MM.1S (cell line): ENCODE measurements around the gene PLXNA4.

Experiments
- DNase-seq: peaks from one replicate; pipeline ENCODE4 v3.0.0-alpha.2; 2015
- H2AFZ ChIP-seq: fragments of 300-600 bp; sonication (generic); 2 replicates; pipeline ENCODE4 v1.6.0; 2016; ENCODE audit warnings: antibody characterized with exemption, low read length
- H3F3A ChIP-seq: fragments of 300-600 bp; sonication (generic); 2 replicates; pipeline ENCODE4 v1.6.1; 2016; ENCODE audit warnings: mild to moderate bottlenecking, antibody characterized with exemption, low read length, moderate library complexity, mixed read lengths; ENCODE audit not compliant: insufficient read depth
- H3K27ac ChIP-seq: fragments of 300-600 bp; sonication (generic); 2 replicates; pipeline ENCODE4 v1.5.1; 2016; ENCODE audit warnings: mild to moderate bottlenecking, low read length
- H3K27me3 ChIP-seq: fragments of 300-600 bp; sonication (generic); replicated peaks from 2 replicates; pipeline ENCODE4 v1.6.0; 2016; ENCODE audit warnings: low read length; ENCODE audit not compliant: insufficient read depth
- H3K36me3 ChIP-seq: fragments of 300-600 bp; sonication (generic); replicated peaks from 2 replicates; pipeline ENCODE4 v1.6.1; 2016; ENCODE audit warnings: mild to moderate bottlenecking, low read length, mixed read lengths; ENCODE audit not compliant: insufficient read depth
- H3K4me1 ChIP-seq: fragments of 300-600 bp; sonication (generic); 2 replicates; pipeline ENCODE4 v1.6.1; 2016; ENCODE audit warnings: low read length, mixed read lengths
- H3K4me2 ChIP-seq: fragments of 300-600 bp; sonication (generic); 2 replicates; pipeline ENCODE4 v1.6.0; 2016; ENCODE audit warnings: low read depth, low read length
- H3K4me3 ChIP-seq: fragments of 300-600 bp; sonication (generic); 2 replicates; pipeline ENCODE4 v1.5.1; 2016; ENCODE audit warnings: low read length, mixed read lengths
- H3K79me2 ChIP-seq: fragments of 300-600 bp; sonication (generic); 2 replicates; pipeline ENCODE4 v1.6.1; 2016; ENCODE audit warnings: mixed run types, low read length, mixed read lengths
- H3K9ac ChIP-seq: fragments of 300-600 bp; sonication (generic); 2 replicates; pipeline ENCODE4 v1.6.1; 2016; ENCODE audit warnings: low read length, mixed read lengths
- H3K9me2 ChIP-seq: fragments of 300-600 bp; sonication (generic); replicated peaks from 2 replicates; pipeline ENCODE4 v1.6.1; 2016; ENCODE audit warnings: mild to moderate bottlenecking, low read length, mixed read lengths; ENCODE audit not compliant: insufficient read depth
- H3K9me3 ChIP-seq: fragments of 300-600 bp; sonication (generic); replicated peaks from 2 replicates; pipeline ENCODE4 v1.6.1; 2016; ENCODE audit warnings: mild to moderate bottlenecking, low read length, mixed read lengths; ENCODE audit not compliant: insufficient read depth
- H4K20me1 ChIP-seq: fragments of 300-600 bp; sonication (generic); 2 replicates; pipeline ENCODE4 v1.6.1; 2016; ENCODE audit warnings: mild to moderate bottlenecking, low read length, moderate library complexity, mixed read lengths; ENCODE audit not compliant: insufficient read depth
- CTCF ChIP-seq: fragments of 300-600 bp; sonication (generic); IDR thresholded peaks from 2 replicates; pipeline ENCODE4 v1.5.1; 2016; ENCODE audit warnings: antibody characterized with exemption, low read length, mixed read lengths
- EZH2 ChIP-seq: fragments of 300-600 bp; sonication (generic); optimal IDR thresholded peaks from 2 replicates; pipeline ENCODE3; 2017; ENCODE audit warnings: low read depth, mild to moderate bottlenecking, antibody characterized with exemption, low read length, mixed read lengths
- EZH2phosphoT487 ChIP-seq: fragments of 300-600 bp; sonication (generic); IDR thresholded peaks from 2 replicates; pipeline ENCODE4 v1.6.1; 2018; ENCODE audit warnings: antibody characterized with exemption, low read length

Gene PLXNA4

DNA sequence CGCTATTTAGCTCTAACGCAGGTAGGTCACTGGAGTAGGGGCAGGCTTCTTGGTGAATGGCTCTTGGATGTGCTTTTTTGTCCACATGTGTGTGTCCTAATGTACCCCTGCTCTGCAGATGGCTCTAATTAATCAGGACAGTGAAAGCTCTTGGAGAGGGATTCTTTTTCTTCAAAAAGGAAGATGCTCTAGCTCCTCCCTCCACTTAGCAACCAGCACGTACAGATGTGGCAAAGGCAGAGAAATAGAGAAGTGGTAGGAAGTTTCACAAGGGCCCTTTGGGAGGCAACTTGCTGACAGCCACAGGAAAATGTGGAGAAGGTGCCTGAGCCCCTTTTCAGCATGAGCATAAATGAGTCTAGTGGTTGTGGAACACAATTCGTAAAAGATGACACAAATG, 221.7 kb downstream of the PLXNA4 start:
- no peaks in the 10 kb centered on the region for H3F3A ChIP-seq
- no peaks in the 10 kb centered on the region for H4K20me1 ChIP-seq
- H3K79me2 ChIP-seq = no peaks in the 10 kb centered on the region
- no peak overlapping the region for H2AFZ ChIP-seq
- H3K27me3 ChIP-seq = no peaks in the 10 kb centered on the region
- no peak overlapping the region for H3K27ac ChIP-seq
- H3K4me1 ChIP-seq = no peaks in the 10 kb centered on the region
- no peak overlapping the region for H3K4me2 ChIP-seq
- TF ChIP-seq CTCF (no peak), EZH2phosphoT487 (no peak), EZH2 (no peak)
- H3K9ac ChIP-seq = no peak overlapping the region
- H3K4me3 ChIP-seq = no peak overlapping the region
- H3K9me2 ChIP-seq = no peaks in the 10 kb centered on the region
- DNase-seq = no peak
- H3K9me3 ChIP-seq = no peaks in the 10 kb centered on the region
- no peaks in the 10 kb centered on the region for H3K36me3 ChIP-seq

DNA sequence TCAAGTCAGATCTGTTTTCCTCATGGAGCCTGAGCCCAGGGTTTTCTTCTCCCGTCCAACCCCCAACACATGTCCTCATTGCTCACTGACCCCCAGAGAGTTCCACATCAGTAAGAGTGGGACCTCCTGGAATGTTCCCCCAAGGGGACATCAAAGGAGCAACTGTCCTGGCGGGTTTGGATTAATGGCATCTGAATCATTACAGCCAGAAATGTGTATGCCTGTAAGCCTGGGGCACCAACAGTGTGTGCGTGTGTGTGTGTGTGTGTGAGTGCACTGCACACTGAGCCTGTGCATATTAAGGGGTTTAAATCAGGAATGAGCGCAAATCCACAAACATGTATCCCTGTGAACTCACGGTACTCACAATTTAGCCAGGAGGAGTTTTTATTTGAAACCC, 222.3 kb downstream of the PLXNA4 start:
- no peak overlapping the region for H3K27ac ChIP-seq
- no peak for DNase-seq
- no peak overlapping the region for H3K4me3 ChIP-seq
- H3K36me3 ChIP-seq = no peaks in the 10 kb centered on the region
- H3K27me3 ChIP-seq = no peaks in the 10 kb centered on the region
- H3K4me2 ChIP-seq = no peak overlapping the region
- no peaks in the 10 kb centered on the region for H3K9me2 ChIP-seq
- no peaks in the 10 kb centered on the region for H4K20me1 ChIP-seq
- TF ChIP-seq EZH2phosphoT487 (no peak), EZH2 (no peak), CTCF (no peak)
- no peak overlapping the region for H2AFZ ChIP-seq
- H3K79me2 ChIP-seq = no peaks in the 10 kb centered on the region
- no peaks in the 10 kb centered on the region for H3K4me1 ChIP-seq
- no peaks in the 10 kb centered on the region for H3K9me3 ChIP-seq
- H3F3A ChIP-seq = no peaks in the 10 kb centered on the region
- no peak overlapping the region for H3K9ac ChIP-seq

DNA sequence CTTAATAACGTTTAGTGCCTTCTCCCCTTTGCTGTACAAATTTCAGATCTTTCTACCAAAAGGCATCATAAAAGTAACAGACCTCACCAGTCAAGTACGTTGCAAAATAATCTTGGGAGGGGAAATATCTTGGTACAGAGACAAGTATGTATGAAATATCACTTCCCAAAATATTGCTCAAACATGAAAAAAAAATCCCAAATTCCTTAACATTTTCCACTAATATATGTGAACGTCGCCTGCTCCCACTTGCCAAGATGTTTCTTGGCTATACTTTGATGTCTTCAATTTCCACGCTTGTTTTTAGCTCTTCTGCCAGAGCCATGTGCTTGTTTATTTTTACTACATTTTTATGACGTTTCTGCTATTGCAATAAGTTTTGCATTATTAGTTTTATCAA, 223.5 kb downstream of the PLXNA4 start:
- no peaks in the 10 kb centered on the region for H3K27me3 ChIP-seq
- no peaks in the 10 kb centered on the region for H3K36me3 ChIP-seq
- TF ChIP-seq EZH2 (no peak), EZH2phosphoT487 (no peak), CTCF (no peak)
- no peaks in the 10 kb centered on the region for H3K79me2 ChIP-seq
- no peak overlapping the region for H3K4me2 ChIP-seq
- H3K9me3 ChIP-seq = no peaks in the 10 kb centered on the region
- no peak overlapping the region for H3K9ac ChIP-seq
- no peaks in the 10 kb centered on the region for H4K20me1 ChIP-seq
- H3K4me3 ChIP-seq = no peak overlapping the region
- no peak for DNase-seq
- no peaks in the 10 kb centered on the region for H3K4me1 ChIP-seq
- H3F3A ChIP-seq = no peaks in the 10 kb centered on the region
- no peaks in the 10 kb centered on the region for H3K9me2 ChIP-seq
- H3K27ac ChIP-seq = no peak overlapping the region
- H2AFZ ChIP-seq = no peak overlapping the region
